BJ (cell line): Measurements from ENCODE around the gene DEGS1. TPM values are rescaled to one million over a fixed set of nuclear protein-coding genes. Genes with fewer than 3 reads are reported as not detected.

Experiments
- CTCF ChIA-PET: fragments of 350-600 bp; formaldehyde crosslinking; extraction: SDS; loops from one replicate; lab custom pipeline; 2021; ENCODE audit warnings: antibody characterized with exemption, inconsistent platforms; lab: Yijun Ruan, JAX
- POLR2A ChIA-PET: fragments of 300-600 bp; sonication (Branson Sonifier 250); formaldehyde crosslinking; extraction: SDS; loops from one replicate; lab custom pipeline; 2021; ENCODE audit warnings: antibody characterized with exemption; lab: Charles Lee
- DNase-seq: peaks from one replicate; pipeline ENCODE4 v3.0.0-alpha.2; 2011; ENCODE audit warnings: low read depth
- H3K27me3 ChIP-seq: 2 replicates; pipeline ENCODE4 v1.6.0; 2011; ENCODE audit warnings: low read length; ENCODE audit not compliant: control insufficient read depth, insufficient read depth
- H3K36me3 ChIP-seq: 2 replicates; pipeline ENCODE4 v1.5.1; 2011; ENCODE audit warnings: low read length; ENCODE audit not compliant: control insufficient read depth, insufficient read depth
- H3K4me3 ChIP-seq: 2 replicates; pipeline ENCODE4 v1.5.1; 2011; ENCODE audit warnings: low read depth, mild to moderate bottlenecking, control low read depth, low read length
- CTCF ChIP-seq: IDR thresholded peaks from 2 replicates; pipeline ENCODE4 v1.5.1; 2011; ENCODE audit warnings: low read depth, mild to moderate bottlenecking, control low read depth, inconsistent platforms, low read length, moderate library complexity; ENCODE audit not compliant: insufficient read depth
- polyA plus RNA-seq: library from polyadenylated mRNA; depleted of rRNA; stranded (reverse); fragments of >200 nt; gene quantifications from 2 replicates; pipeline ENCODE4 v1.2.3, GENCODE V29; 2011

DEGS1 gene
- polyA plus RNA-seq, 1 experiment, result 77.2 TPM

GRCh38 chr1:224234017-224234416, 51.0 kb downstream of the DEGS1 start:
- TF ChIP-seq CTCF, result no peak
- ChIA-PET POLR2A (no interaction called here), CTCF (interaction anchor here (0.7 kb wide), 1 partner anchor 69 kb away, joined by 3 read pairs; no protein-coding TSS in a partner anchor)
- no peak for DNase-seq
- no peaks in the 10 kb centered on the region for H3K27me3 ChIP-seq
- H3K36me3 ChIP-seq, result peaks cover 3% of the 10 kb centered on the region; the same call in 1 of the 2 replicates
- H3K4me3 ChIP-seq, result no peak overlapping the region

GRCh38 chr1:224235813-224236493, 52.9 kb downstream of the DEGS1 start:
- no peak for TF ChIP-seq CTCF
- POLR2A ChIA-PET, result no interaction called here
- CTCF ChIA-PET, result interaction anchor here (0.6 to 0.7 kb wide), 3 partner anchors 13 to 943 kb away, joined by 3 to 5 read pairs (median 4); no protein-coding TSS in a partner anchor
- Histone ChIP-seq H3K4me3 (no peak overlapping the region), H3K36me3 (peaks cover 3% of the 10 kb centered on the region; the same call in 1 of the 2 replicates), H3K27me3 (no peaks in the 10 kb centered on the region)
- no peak for DNase-seq

GRCh38 chr1:224237119-224237881, 54.3 kb downstream of the DEGS1 start:
- Histone ChIP-seq H3K27me3 (no peaks in the 10 kb centered on the region), H3K36me3 (peaks cover 3% of the 10 kb centered on the region; the same call in 1 of the 2 replicates), H3K4me3 (no peak overlapping the region)
- TF ChIP-seq CTCF, result no peak
- CTCF ChIA-PET, result no interaction called here
- DNase-seq, result no peak
- POLR2A ChIA-PET, result no interaction called here

- CTCF ChIA-PET, result no interaction called here
- peaks cover 3% of the 10 kb centered on the region; the same call in 1 of the 2 replicates for H3K36me3 ChIP-seq
- POLR2A ChIA-PET, result no interaction called here
Observed at GRCh38 chr1:224238212-224238611, 55.2 kb downstream of the DEGS1 start.

More at GRCh38 chr1:224238212-224238611, 55.2 kb downstream of the DEGS1 start:
- no peak for DNase-seq
- no peaks in the 10 kb centered on the region for H3K27me3 ChIP-seq
- no peak overlapping the region for H3K4me3 ChIP-seq
- no peak for TF ChIP-seq CTCF
